ENCODE results near the gene HNRNPLL. TPM values are rescaled to one million over a fixed set of nuclear protein-coding genes. Genes with fewer than 3 reads are reported as not detected.

HNRNPLL gene
- total and polyA plus RNA-seq, 2 of the 8 experiments (the other 6 are each of a cell fraction or from before 2014, with no cell fraction given), result 18.6 to 69.3 TPM

DNA sequence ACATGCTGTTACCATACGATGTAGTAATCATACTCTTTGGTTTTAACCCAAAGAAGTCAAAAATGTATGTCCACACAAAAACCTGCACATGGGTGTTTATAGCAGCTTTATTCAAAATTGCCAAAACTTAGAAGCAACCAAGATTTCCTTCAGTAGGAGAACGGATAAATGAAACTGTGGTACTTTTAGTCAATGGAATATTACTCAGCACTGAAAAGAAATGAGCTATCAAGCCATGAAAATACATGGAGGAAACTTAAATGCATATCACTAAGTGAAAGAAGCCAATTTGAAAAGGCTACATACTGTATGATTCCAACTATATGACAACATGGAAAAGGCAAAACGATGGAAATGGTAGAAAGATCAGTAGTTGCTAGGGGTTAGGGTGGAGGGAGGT is 86.6 kb downstream of the HNRNPLL start:
- Histone ChIP-seq H3K79me2 (ENCODE audit: control insufficient read depth in 1 of 2, insufficient read depth in 2 of 2, low read length in 2 of 2) (no peaks in the 10 kb centered on the region), H2BK15ac (ENCODE audit: low read length) (no peak overlapping the region), H4K5ac (ENCODE audit: insufficient read length, low read depth, low read length) (no peak overlapping the region), H3K23me2 (ENCODE audit: low read depth, low read length) (no peaks in the 10 kb centered on the region), H2BK20ac (ENCODE audit: low read length) (no peak overlapping the region), H3K56ac (replicated peaks; ENCODE audit: insufficient read length, low read depth, low read length) (no peak overlapping the region), H3K4ac (replicated peaks; ENCODE audit: insufficient read length, low read depth, low read length) (no peak overlapping the region), H2BK5ac (ENCODE audit: low read depth, low read length) (no peak overlapping the region), H2BK12ac (ENCODE audit: low read depth, low read length) (no peak overlapping the region), H3K23ac (ENCODE audit: insufficient read length) (no peak overlapping the region), H3K14ac (ENCODE audit: insufficient read length) (no peak overlapping the region), H3K36me3 (ENCODE audit: control insufficient read depth in 2 of 4, insufficient read depth in 4 of 4, low read length in 3 of 4) (no peaks in the 10 kb centered on the region), H4K91ac (replicated peaks; ENCODE audit: insufficient read length, low read length) (no peak overlapping the region), H3K79me1 (ENCODE audit: low read depth, low read length) (no peaks in the 10 kb centered on the region), H2BK120ac (replicated peaks; ENCODE audit: low read depth, low read length) (no peak overlapping the region), H3K9me3 (ENCODE audit: insufficient read depth in 2 of 2, low read depth in 1 of 2, low read length in 1 of 2) (no peaks in the 10 kb centered on the region), H3K9ac (replicated peaks in 1 of 4; ENCODE audit: extremely low read depth in 1 of 4, low read depth in 3 of 4, low read length in 3 of 4) (no peak overlapping the region), H3K18ac (ENCODE audit: extremely low read depth, low read length) (no peak overlapping the region), H2AFZ (ENCODE audit: low read length) (no peak overlapping the region), H3K27ac (ENCODE audit: low read depth, low read length) (no peak overlapping the region), H4K8ac (ENCODE audit: extremely low read depth, insufficient read depth, low read length) (no peak overlapping the region), H3K27me3 (replicated peaks in 1 of 4; ENCODE audit: control insufficient read depth in 3 of 4, extremely low read depth in 1 of 4, insufficient read depth in 3 of 4, low read length in 3 of 4) (no peaks in the 10 kb centered on the region), H2AK5ac (ENCODE audit: low read depth, low read length) (no peak overlapping the region), H3K4me1 (replicated peaks in 1 of 4; ENCODE audit: control insufficient read depth in 3 of 4, insufficient read depth in 4 of 4, low read length in 3 of 4) (no peaks in the 10 kb centered on the region; a peak in 2 of 7 replicates), H3K4me2 (ENCODE audit: insufficient read depth in 1 of 2, low read depth in 2 of 2, low read length in 2 of 2) (no peak overlapping the region), H3K4me3 (ENCODE audit: extremely low read depth in 1 of 4, insufficient read depth in 2 of 4, low read depth in 3 of 4, low read length in 4 of 4) (no peak overlapping the region), H4K20me1 (replicated peaks in 1 of 2; ENCODE audit: control insufficient read depth in 1 of 2, insufficient read depth in 2 of 2, low read length in 2 of 2) (no peaks in the 10 kb centered on the region)
- ChIA-PET CTCF (ENCODE audit: partially characterized antibody) (no interaction called here), POLR2A (ENCODE audit: partially characterized antibody) (interaction anchor here (0.7 kb wide), 1 partner anchor 111 kb away, joined by 3 read pairs; no protein-coding TSS in a partner anchor)
- no peak for FAIRE-seq
- no peak for DNase-seq (ENCODE audit: low read depth in 1 of 2, low spot score in 2 of 2)
- WGBS, 2 experiments (ENCODE audit: extremely low coverage in 1 of 2, insufficient coverage in 1 of 2, insufficient read length in 1 of 2, insufficient replicate concordance in 2 of 2, low coverage in 1 of 2, low lambda C conversion rate in 2 of 2, missing lambda C conversion rate in 1 of 2), result 91% methylated on average over 3 of the region's 3 CpGs; no CpG with 5 or more reads in 1 of the 2 experiments
- TF ChIP-seq NRF1 (IDR thresholded peaks at IDR 0.05; ENCODE audit: low read depth, low read length) (no peak), BACH1 (IDR thresholded peaks at IDR 0.05; ENCODE audit: low read length) (no peak)

All from H1 (cell line).